Stimulated activated CD4-positive, alpha-beta T cell treated with anti-CD3 and anti-CD28 coated beads, Interleukin-4, amount 100 ng/mL, for 24 hours (primary cell): ENCODE results near the gene AKT2.

Source experiments
- DNase-seq: peaks from one replicate; pipeline ENCODE4 v3.0.0-alpha.2; 2020

Gene AKT2

GRCh38 chr19:40216013-40216776 is 69.0 kb downstream of the AKT2 start:
- no peak for DNase-seq

GRCh38 chr19:40214936-40215335 is 70.2 kb downstream of the AKT2 start:
- no peak for DNase-seq

- no peak for DNase-seq
Measured at GRCh38 chr19:40213882-40214570, 71.1 kb downstream of the AKT2 start.

- DNase-seq, result no peak
Measured at GRCh38 chr19:40213251-40213829, 71.8 kb downstream of the AKT2 start.

- no peak for DNase-seq
Measured at GRCh38 chr19:40210889-40211288, 74.3 kb downstream of the AKT2 start.

- DNase-seq, result no peak
Measured at GRCh38 chr19:40208602-40209001, 76.5 kb downstream of the AKT2 start.

GRCh38 chr19:40205760-40206159 is 79.4 kb downstream of the AKT2 start:
- DNase-seq, result no peak

- DNase-seq, result no peak
Measured at GRCh38 chr19:40204381-40204780, 80.8 kb downstream of the AKT2 start.

- DNase-seq, result no peak
Measured at GRCh38 chr19:40200341-40201099, 84.6 kb downstream of the AKT2 start.

- no peak for DNase-seq
Measured at GRCh38 chr19:40198272-40198990, 86.7 kb downstream of the AKT2 start.

- DNase-seq, result no peak
Measured at GRCh38 chr19:40193587-40193849, 91.6 kb downstream of the AKT2 start.

- DNase-seq, result no peak
Measured at GRCh38 chr19:40192758-40193586, 92.2 kb downstream of the AKT2 start.

- peak; percentile 17 for DNase-seq
Measured at GRCh38 chr19:40191836-40192646, 93.1 kb downstream of the AKT2 start.

GRCh38 chr19:40190891-40191835 is 94.0 kb downstream of the AKT2 start, which contains the start of gene MAP3K10:
TSS of gene MAP3K10 (plus strand) at chr19:40191426. CDS start at chr19:40192032, 606 bp downstream.
- peak; percentile 80 for DNase-seq

GRCh38 chr19:40184273-40184672 is 100.9 kb downstream of the AKT2 start:
- DNase-seq, result no peak
